ENCODE data around the gene PDGFRB. TPM values are rescaled to one million over a fixed set of nuclear protein-coding genes. Genes with fewer than 3 reads are reported as not detected.

Gene PDGFRB
- total and polyA plus RNA-seq, 2 of the 8 experiments (the other 6 are each of a cell fraction or from before 2014, with no cell fraction given), result 4.2 to 13.7 TPM

DNA sequence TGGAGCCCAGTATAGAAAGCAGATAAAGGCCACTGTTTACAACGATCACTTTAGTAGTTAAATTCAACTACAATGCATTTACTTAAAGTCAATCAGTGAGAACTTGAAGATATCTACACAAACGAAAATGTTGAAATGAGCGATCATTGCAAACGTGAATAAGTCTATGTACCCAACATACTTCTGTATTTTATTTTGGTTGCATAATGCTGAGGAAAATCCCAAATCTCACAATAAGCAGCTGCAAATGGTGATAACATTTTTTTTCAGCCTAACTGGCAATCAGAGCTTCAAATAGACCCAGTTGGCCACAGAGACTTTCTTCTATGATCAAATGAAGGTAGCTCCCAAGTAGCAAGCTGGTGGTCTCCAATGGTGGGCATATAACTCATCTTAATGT is 32.1 kb downstream of the PDGFRB start (continued):
- TF ChIP-seq, protein P1, sequence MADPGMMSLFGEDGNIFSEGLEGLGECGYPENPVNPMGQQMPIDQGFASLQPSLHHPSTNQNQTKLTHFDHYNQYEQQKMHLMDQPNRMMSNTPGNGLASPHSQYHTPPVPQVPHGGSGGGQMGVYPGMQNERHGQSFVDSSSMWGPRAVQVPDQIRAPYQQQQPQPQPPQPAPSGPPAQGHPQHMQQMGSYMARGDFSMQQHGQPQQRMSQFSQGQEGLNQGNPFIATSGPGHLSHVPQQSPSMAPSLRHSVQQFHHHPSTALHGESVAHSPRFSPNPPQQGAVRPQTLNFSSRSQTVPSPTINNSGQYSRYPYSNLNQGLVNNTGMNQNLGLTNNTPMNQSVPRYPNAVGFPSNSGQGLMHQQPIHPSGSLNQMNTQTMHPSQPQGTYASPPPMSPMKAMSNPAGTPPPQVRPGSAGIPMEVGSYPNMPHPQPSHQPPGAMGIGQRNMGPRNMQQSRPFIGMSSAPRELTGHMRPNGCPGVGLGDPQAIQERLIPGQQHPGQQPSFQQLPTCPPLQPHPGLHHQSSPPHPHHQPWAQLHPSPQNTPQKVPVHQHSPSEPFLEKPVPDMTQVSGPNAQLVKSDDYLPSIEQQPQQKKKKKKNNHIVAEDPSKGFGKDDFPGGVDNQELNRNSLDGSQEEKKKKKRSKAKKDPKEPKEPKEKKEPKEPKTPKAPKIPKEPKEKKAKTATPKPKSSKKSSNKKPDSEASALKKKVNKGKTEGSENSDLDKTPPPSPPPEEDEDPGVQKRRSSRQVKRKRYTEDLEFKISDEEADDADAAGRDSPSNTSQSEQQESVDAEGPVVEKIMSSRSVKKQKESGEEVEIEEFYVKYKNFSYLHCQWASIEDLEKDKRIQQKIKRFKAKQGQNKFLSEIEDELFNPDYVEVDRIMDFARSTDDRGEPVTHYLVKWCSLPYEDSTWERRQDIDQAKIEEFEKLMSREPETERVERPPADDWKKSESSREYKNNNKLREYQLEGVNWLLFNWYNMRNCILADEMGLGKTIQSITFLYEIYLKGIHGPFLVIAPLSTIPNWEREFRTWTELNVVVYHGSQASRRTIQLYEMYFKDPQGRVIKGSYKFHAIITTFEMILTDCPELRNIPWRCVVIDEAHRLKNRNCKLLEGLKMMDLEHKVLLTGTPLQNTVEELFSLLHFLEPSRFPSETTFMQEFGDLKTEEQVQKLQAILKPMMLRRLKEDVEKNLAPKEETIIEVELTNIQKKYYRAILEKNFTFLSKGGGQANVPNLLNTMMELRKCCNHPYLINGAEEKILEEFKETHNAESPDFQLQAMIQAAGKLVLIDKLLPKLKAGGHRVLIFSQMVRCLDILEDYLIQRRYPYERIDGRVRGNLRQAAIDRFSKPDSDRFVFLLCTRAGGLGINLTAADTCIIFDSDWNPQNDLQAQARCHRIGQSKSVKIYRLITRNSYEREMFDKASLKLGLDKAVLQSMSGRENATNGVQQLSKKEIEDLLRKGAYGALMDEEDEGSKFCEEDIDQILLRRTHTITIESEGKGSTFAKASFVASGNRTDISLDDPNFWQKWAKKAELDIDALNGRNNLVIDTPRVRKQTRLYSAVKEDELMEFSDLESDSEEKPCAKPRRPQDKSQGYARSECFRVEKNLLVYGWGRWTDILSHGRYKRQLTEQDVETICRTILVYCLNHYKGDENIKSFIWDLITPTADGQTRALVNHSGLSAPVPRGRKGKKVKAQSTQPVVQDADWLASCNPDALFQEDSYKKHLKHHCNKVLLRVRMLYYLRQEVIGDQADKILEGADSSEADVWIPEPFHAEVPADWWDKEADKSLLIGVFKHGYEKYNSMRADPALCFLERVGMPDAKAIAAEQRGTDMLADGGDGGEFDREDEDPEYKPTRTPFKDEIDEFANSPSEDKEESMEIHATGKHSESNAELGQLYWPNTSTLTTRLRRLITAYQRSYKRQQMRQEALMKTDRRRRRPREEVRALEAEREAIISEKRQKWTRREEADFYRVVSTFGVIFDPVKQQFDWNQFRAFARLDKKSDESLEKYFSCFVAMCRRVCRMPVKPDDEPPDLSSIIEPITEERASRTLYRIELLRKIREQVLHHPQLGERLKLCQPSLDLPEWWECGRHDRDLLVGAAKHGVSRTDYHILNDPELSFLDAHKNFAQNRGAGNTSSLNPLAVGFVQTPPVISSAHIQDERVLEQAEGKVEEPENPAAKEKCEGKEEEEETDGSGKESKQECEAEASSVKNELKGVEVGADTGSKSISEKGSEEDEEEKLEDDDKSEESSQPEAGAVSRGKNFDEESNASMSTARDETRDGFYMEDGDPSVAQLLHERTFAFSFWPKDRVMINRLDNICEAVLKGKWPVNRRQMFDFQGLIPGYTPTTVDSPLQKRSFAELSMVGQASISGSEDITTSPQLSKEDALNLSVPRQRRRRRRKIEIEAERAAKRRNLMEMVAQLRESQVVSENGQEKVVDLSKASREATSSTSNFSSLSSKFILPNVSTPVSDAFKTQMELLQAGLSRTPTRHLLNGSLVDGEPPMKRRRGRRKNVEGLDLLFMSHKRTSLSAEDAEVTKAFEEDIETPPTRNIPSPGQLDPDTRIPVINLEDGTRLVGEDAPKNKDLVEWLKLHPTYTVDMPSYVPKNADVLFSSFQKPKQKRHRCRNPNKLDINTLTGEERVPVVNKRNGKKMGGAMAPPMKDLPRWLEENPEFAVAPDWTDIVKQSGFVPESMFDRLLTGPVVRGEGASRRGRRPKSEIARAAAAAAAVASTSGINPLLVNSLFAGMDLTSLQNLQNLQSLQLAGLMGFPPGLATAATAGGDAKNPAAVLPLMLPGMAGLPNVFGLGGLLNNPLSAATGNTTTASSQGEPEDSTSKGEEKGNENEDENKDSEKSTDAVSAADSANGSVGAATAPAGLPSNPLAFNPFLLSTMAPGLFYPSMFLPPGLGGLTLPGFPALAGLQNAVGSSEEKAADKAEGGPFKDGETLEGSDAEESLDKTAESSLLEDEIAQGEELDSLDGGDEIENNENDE (IDR thresholded peaks at IDR 0.05; ENCODE audit: insufficient replicate concordance, low read length), result no peak
- TF ChIP-seq CBX5 (IDR thresholded peaks at IDR 0.05; ENCODE audit: low read depth, low read length), result no peak
- TF ChIP-seq GABPA (IDR thresholded peaks at IDR 0.05; ENCODE audit: borderline replicate concordance, insufficient read depth, low read length), result no peak
- TF ChIP-seq JUND (IDR thresholded peaks at IDR 0.05; ENCODE audit: low read length), result no peak

Measured in H1 (cell line).